ENCODE measurements around the gene CD3D.
"Not testable (repeated sequence)": the region's sequence is repeated elsewhere in the genome, so short reads cannot be mapped to it uniquely, and the experiment has no call there.

The CD3D gene

DNA sequence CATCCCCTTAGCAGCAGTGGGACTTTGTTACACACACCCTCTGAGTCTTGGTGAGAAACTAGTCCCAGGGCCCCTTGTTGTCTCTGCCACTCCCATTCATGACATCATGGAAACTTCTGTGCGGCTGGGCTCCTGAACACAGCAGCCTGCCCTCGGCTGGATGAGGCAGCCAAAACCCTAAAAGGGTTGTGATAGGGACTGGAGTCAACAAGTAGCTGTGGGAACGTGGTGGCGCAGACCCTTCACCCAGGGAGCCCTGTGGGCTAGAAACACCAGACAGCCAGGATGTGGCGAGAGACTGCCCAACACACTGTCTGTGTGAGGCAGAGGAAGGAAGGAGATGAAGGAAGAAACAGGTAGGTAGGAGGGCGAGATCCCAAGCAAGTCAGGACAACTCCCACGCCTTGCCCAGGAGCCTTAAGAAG is 3.9 kb downstream of the CD3D start:
- DNase-seq: no peak

DNA sequence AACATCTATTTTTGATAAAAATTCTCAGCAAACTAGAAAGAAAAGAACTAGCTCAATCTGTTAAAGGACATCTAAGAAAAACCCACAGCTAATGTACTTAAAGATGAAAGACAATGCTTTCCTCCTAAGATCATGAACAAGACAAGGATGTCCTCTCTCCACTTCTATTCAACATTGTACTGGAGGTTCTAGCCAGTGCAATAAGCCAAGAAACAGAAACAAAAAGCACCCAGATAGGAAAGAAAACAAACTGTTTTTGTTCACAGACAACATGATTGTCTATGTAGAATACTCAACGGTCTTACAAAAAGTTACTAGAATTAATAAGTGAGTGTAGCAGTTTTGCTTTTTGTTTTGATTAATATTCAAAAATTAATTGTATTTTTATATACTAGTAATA is 7.8 kb downstream of the CD3D start:
- DNase-seq: no peak

DNA sequence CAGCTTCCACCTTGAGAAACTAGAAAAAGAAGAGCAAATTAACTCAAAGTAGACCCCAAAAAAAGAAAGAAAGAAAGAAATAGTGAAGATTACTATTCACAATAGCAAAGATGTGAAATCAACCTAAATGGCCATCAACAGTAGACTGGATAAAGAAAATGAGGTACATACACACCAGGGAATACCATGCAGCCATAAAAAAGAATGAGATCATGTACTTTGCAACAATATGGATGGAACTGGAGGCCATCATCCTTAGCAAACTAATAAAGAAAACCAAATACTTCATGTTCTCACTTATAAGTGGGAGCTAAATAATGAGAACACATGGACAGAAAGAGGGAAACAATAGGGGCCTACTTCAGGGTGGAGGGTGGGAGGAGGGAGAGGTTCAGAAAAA is 13.8 kb downstream of the CD3D start:
- no peak for DNase-seq

GRCh38 chr11:118325283-118325682 is 17.2 kb downstream of the CD3D start:
- DNase-seq: no peak

GRCh38 chr11:118322721-118323120 is 19.8 kb downstream of the CD3D start:
- no peak for DNase-seq

DNA sequence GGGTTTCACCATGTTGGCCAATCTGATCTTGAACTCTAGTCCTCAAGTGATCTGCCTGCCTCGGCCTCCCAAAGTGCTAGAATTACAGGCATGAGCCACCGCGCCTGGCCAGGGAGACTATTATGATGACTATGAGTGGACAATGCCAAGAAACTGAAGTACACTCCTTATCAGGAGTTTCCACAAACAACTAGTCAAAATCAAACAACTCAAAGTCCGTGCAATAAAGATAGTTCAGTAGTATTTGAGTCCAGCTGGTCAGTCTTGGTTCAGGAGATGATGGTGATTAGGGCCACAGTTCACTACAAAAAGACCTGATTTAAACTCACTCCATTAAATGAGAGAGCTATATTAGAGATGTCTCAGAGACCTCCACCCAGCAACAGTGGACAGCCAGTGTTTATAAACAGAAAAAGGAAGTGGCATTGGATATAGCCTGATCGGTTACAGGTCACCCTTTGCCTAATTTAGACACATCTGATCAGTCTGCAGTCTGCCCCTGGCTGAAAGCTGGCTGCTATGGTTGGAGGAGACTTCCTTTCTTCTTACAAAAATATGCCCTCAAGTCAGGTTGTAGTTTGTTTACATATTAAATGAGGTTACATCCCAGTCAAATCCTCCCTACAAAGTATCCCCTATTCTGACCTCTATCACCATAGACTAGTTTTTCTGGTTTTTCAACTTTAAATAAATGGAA is 21.0 kb downstream of the CD3D start:
- DNase-seq: no peak

DNA sequence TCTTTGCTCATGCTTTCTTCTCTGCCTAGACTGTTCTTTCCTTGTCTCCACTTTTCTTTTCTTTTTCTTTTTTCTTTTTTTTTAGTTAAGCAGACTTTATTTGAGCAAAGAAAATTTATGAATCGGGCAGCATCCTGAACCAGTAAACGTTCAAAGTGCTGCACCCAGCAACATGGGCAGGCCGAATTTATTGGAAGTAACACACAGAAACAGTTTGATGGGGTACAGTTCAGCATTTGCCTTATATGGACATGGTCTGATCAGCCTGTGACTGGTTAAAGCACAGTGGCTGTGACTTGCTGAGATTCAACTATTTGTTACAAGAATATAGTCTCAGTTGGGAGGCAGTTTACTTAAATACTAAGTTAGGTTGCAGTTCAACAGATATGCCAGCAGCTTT is 22.0 kb downstream of the CD3D start:
- DNase-seq: no peak

DNA sequence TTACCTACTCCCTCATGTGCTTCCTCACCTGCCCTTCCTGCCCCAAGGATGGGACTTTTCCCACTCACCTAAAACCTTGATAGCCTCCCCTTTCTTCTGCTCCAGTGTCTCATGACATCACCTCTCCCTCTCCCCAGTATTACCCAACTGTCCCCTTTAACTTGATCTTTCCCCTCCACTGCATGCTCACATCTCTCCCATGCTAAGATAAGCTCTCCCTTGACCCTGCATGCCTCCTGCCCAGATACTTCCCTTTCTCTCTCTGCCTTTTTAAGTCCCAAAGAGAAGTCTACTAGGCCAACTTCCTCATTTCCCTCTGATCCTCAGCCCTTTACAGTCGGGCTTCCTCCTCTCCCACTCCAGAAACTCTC is 23.2 kb downstream of the CD3D start:
- DNase-seq: no peak

- no peak for DNase-seq
Measured at GRCh38 chr11:118318581-118319336, 23.7 kb downstream of the CD3D start.

GRCh38 chr11:118318124-118318523 is 24.4 kb downstream of the CD3D start:
- no peak for DNase-seq

DNA sequence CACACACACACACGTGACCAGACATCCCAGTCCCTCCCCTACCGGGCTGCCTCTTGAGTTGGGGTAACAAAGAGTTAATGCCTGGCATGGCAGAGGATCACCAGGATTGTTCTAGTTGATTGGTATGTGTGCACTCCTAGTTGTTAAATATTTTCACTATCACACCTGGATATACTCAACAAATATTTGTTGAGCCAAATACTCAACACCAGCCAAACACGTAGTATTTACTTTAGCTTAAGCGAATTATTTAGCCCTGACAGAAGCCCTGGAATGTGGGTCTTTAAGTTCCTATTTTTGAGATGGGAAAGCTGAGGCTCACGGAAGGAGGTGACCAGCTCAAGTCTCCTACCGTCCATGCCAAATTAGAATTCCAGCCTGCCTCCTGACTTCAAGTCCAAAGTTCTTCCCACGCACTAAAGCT is 27.5 kb downstream of the CD3D start:
- no peak for DNase-seq

DNA sequence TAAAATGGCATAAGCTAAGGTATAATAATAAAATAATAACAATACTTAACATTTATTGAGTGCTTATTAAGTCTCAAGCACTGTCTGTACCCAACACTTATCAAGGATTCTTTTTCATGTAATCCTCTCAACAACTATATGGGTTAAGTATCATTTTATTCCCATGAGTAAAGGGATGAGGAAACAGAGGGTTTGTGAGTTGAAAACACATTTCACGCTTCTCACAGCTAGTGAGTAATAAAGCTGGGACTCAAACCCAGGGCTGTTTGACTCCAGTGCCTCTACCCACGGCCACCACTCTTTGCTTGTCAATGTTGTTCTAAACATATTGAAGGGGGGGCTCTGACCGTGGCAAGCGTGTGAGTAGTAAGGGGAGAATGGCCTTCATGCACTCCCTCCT is 29.3 kb downstream of the CD3D start:
- DNase-seq: no peak

DNA sequence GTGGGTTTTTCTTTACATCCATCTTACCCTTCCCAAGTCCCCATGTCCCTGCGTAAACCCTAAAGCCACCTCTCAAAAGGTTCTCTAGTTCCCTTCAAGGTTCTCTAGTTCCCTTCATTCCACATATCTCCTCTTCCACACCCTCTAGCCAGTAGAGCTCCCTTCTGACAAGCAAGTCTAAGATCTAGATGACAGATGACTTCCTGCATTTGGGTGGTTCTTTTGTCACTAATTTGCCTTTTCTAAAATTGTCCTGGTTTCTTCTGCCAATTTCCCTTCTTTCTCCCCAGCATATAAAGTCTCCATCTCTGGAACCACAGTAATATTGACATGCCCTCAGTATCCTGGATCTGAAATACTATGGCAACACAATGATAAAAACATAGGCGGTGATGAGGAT is 30.2 kb downstream of the CD3D start:
- DNase-seq: no peak

- no peak for DNase-seq
Measured at GRCh38 chr11:118311518-118311917, 31.0 kb downstream of the CD3D start.

DNA sequence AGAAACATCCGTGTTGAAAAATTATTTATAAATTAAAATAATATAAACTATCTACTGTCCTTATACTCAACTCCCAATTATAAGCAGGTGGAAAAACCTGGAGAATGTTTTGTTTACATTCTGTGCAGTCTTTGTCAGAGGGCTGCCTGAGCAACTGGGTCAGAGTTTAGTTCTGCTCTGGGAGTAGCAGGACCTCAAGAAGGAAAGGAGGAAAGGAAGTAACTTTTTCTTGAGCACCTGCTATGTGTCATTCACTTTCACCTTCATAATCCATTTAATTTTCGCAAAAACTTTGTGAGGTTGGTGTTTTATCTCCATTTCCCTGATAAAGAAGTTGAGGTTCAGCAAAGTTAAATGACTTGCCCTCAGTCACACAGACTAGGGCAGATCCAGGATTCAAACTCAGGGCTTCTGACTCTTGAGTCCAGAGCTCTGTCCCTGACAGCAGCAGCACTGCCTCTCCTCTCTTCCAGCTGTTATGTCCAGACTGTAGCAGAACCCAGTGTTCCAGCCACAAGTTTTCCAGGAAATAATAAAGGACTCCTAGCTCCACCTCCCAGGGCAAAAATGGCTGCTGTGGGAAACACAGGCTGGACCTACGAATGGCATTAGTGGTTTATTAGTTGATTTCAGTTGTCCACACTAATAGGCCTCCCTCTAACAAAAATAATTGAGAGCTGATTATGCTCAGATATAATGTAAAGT is 31.6 kb downstream of the CD3D start:
- DNase-seq: no peak

DNA sequence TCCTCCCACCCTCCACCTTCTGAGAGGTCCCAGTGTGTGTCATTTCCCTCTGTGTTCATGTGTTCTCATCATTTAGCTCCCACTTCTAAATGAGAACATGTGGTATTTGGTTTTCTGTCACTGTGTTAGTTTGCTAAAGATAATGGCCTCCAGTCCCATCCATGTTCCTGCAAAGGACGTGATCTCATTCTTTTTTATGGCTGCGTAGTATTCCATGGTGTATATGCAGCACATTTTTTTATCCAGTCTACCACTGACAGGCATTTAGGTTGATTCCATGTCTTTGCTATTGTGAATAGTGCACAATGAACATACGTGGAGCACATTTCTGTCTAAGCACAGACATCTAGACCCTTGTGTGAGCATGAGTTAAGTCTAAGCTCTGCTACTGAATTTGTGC is 32.2 kb downstream of the CD3D start:
- DNase-seq: no peak

- not testable (repeated sequence) for DNase-seq
Measured at GRCh38 chr11:118308995-118309528, 33.4 kb downstream of the CD3D start.

GRCh38 chr11:118306556-118306955 is 35.9 kb downstream of the CD3D start:
- DNase-seq: no peak

DNA sequence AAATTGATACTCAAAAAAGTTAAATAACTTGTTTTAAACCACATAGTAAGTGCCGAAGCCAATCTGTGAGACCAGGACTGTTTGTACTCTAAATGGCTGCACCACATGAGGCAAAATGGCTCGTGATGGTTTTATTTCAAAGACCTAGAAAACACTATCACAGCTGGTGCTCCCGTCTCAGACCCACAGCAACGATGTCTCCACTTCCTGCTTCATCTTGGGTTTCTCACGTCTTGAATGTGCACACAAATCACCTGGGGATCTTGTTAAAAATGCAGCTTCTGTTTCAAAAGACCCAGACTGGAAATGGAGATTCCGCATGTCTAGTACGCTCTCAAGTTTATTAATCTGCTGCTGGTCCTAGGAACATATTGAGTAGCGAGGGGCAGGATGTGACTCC is 36.8 kb downstream of the CD3D start:
- no peak for DNase-seq

DNA sequence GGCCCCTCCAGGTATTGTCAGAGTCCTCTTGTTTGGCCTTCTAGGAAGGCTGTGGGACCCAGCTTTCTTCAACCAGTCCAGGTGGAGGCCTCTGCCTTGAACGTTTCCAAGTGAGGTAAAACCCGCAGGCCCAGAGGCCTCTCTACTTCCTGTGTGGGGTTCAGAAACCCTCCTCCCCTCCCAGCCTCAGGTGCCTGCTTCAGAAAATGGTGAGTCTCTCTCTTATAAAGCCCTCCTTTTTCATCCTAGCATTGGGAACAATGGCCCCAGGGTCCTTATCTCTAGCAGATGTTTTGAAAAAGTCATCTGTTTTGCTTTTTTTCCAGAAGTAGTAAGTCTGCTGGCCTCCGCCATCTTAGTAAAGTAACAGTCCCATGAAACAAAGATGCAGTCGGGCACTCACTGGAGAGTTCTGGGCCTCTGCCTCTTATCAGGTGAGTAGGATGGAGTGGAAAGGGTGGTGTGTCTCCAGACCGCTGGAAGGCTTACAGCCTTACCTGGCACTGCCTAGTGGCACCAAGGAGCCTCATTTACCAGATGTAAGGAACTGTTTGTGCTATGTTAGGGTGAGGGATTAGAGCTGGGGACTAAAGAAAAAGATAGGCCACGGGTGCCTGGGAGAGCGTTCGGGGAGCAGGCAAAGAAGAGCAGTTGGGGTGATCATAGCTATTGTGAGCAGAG is 37.8 kb downstream of the CD3D start, which contains the start of gene CD3E:
Gene CD3E (plus strand): TSS at position 163 of the 681 bp plus-strand sequence. CDS start 223 bp downstream, at position 386.
- DNase-seq: no peak

DNA sequence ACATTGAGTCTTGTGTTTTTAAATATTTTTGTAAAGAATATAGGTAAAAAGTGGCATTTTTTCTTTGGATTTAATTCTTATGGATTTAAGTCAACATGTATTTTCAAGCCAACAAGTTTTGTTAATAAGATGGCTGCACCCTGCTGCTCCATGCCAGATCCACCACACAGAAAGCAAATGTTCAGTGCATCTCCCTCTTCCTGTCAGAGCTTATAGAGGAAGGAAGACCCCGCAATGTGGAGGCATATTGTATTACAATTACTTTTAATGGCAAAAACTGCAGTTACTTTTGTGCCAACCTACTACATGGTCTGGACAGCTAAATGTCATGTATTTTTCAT is 38.3 kb downstream of the CD3D start:
- no peak for DNase-seq

GRCh38 chr11:118301600-118302195 is 40.8 kb downstream of the CD3D start:
- DNase-seq: no peak
